HFF-Myc (cell line): ENCODE measurements around the gene CHST11.

ENCODE experiments used
- DNase-seq: peaks from one replicate; pipeline ENCODE4 v3.0.0-alpha.2; 2011; ENCODE audit warnings: low read depth; ENCODE audit errors: extremely low read depth
- H3K4me3 ChIP-seq: replicated peaks from 2 replicates; pipeline ENCODE4 v1.5.1; 2011; ENCODE audit warnings: low read depth, mild to moderate bottlenecking, control low read depth, low read length
- CTCF ChIP-seq: IDR thresholded peaks from 2 replicates; pipeline ENCODE4 v1.5.1; 2012; ENCODE audit warnings: mild to moderate bottlenecking, low read depth, low read length, control low read depth; ENCODE audit errors: missing control alignments

Gene CHST11

GRCh38 chr12:104549815-104550480, 93.2 kb downstream of the CHST11 start:
- H3K4me3 ChIP-seq = no peak overlapping the region
- TF ChIP-seq CTCF = no peak
- DNase-seq = no peak

GRCh38 chr12:104551313-104551931, 94.7 kb downstream of the CHST11 start:
- DNase-seq = no peak
- no peak overlapping the region for H3K4me3 ChIP-seq

GRCh38 chr12:104553421-104553820, 96.7 kb downstream of the CHST11 start:
- no peak for DNase-seq
- no peak overlapping the region for H3K4me3 ChIP-seq
- TF ChIP-seq CTCF = no peak

More at GRCh38 chr12:104551313-104551931, 94.7 kb downstream of the CHST11 start:
- no peak for TF ChIP-seq CTCF

- DNase-seq = no peak
- no peak overlapping the region for H3K4me3 ChIP-seq
- TF ChIP-seq CTCF = no peak
Measured at GRCh38 chr12:104555648-104556047, 98.9 kb downstream of the CHST11 start.

GRCh38 chr12:104557488-104558195, 100.9 kb downstream of the CHST11 start:
- TF ChIP-seq CTCF = no peak
- H3K4me3 ChIP-seq = no peak overlapping the region
- no peak for DNase-seq

- DNase-seq = no peak
- no peak for TF ChIP-seq CTCF
- no peak overlapping the region for H3K4me3 ChIP-seq
Measured at GRCh38 chr12:104560881-104561280, 104.1 kb downstream of the CHST11 start.
